Measurements from ENCODE around the gene IFNAR1. TPM values are rescaled to one million over a fixed set of nuclear protein-coding genes. Genes with fewer than 3 reads are reported as not detected.
A peak's percentile ranks its signal among the peaks of the same experiment; 100 is the strongest.
"Not testable (repeated sequence)": the region's sequence is repeated elsewhere in the genome, so short reads cannot be mapped to it uniquely, and the experiment has no call there.

IFNAR1 gene
- total and polyA plus RNA-seq, 2 experiments from 2014 or later = 24.0 to 65.1 TPM

- WGBS, 2 experiments (ENCODE audit: low coverage in 1 of 2, low lambda C conversion rate in 2 of 2, missing lambda C conversion rate in 2 of 2) = 75 to 77% methylated on average over 14 of the region's 14 CpGs
- no peaks in the 10 kb centered on the region for H3K9me3 ChIP-seq (ENCODE audit: low read depth)
- H2AFZ ChIP-seq = no peak overlapping the region
- no peak overlapping the region for H3K9ac ChIP-seq
- in situ Hi-C loops (cut with MboI) = no loop called here
- H3K36me3 ChIP-seq (ENCODE audit: low read depth) = no peaks in the 10 kb centered on the region
- H3K27ac ChIP-seq = no peak overlapping the region
- no peak overlapping the region for H3K4me2 ChIP-seq (ENCODE audit: unreplicated experiment)
- TF ChIP-seq EZH2phosphoT487 (IDR thresholded peaks at IDR 0.05; ENCODE audit: insufficient read depth, low read depth) (no peak), EZH2 (IDR thresholded peaks at IDR 0.05; ENCODE audit: insufficient read depth, poor library complexity, severe bottlenecking) (no peak)
- 0 out of 2 replicates have a peak, but pooled peaks cover 3% of the 10 kb centered on the region for H3K27me3 ChIP-seq (replicated peaks; ENCODE audit: insufficient read depth)
- no peaks in the 10 kb centered on the region for H3K9me2 ChIP-seq (ENCODE audit: insufficient read depth)
- DNase-seq = no peak
- no peaks in the 10 kb centered on the region for H3F3A ChIP-seq (ENCODE audit: insufficient read depth)
- no peaks in the 10 kb centered on the region for H3K4me1 ChIP-seq (ENCODE audit: insufficient read depth)
- H3K4me3 ChIP-seq = no peak overlapping the region
- no peaks in the 10 kb centered on the region for H4K20me1 ChIP-seq (ENCODE audit: insufficient read depth)
- H3K79me2 ChIP-seq (ENCODE audit: insufficient read depth) = no peaks in the 10 kb centered on the region
Measured at GRCh38 chr21:33317786-33318486, 6.8 kb upstream of the IFNAR1 start.

DNA sequence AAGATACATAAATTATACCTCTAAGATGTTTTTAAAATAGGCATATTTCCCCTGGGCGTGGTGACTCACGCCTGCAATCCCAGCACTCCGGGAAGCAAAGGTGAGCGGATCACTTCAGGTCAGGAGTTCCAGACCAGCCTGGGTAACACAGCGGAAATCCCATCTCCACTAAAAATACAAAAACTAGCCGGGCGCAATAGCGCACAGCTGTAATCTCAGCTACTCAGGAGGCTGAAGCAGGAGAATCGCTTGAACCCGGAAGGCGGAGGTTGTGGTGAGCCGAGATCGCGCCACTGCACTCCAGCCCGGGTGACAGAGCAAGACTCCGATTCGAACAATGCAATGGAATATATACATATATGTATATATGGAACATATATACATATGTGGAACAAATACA lies 3.8 kb upstream of the IFNAR1 start:
- H3K4me1 ChIP-seq (ENCODE audit: insufficient read depth); H4K20me1 ChIP-seq (ENCODE audit: insufficient read depth); H3K9ac ChIP-seq; H3K27me3 ChIP-seq (replicated peaks; ENCODE audit: insufficient read depth); H3K9me2 ChIP-seq (ENCODE audit: insufficient read depth); H3K36me3 ChIP-seq (ENCODE audit: low read depth); H3K4me3 ChIP-seq; H3K4me2 ChIP-seq (ENCODE audit: unreplicated experiment); H3K27ac ChIP-seq; H3K79me2 ChIP-seq (ENCODE audit: insufficient read depth); H2AFZ ChIP-seq; in situ Hi-C loops (cut with MboI); H3F3A ChIP-seq (ENCODE audit: insufficient read depth); H3K9me3 ChIP-seq (ENCODE audit: low read depth): not testable (repeated sequence)
- 82 to 84% methylated on average over 17 of the region's 17 CpGs for WGBS, 2 experiments (ENCODE audit: low coverage in 1 of 2, low lambda C conversion rate in 2 of 2, missing lambda C conversion rate in 2 of 2)
- DNase-seq = peak; percentile 33

GRCh38 chr21:33323610-33324009 lies 1.2 kb upstream of the IFNAR1 start:
- Histone ChIP-seq H3K79me2 (ENCODE audit: insufficient read depth) (peaks cover 32% of the 10 kb centered on the region), H3K4me2 (ENCODE audit: unreplicated experiment) (peak overlapping the region; percentile 94), H3K9ac (peak overlapping the region; percentile 95; the same call in 1 of the 2 replicates), H3K4me3 (peak overlapping the region; percentile 97), H3K4me1 (ENCODE audit: insufficient read depth) (peaks cover 11% of the 10 kb centered on the region)
- H3K9me2 ChIP-seq (ENCODE audit: insufficient read depth); H3K9me3 ChIP-seq (ENCODE audit: low read depth); H3K36me3 ChIP-seq (ENCODE audit: low read depth); H3F3A ChIP-seq (ENCODE audit: insufficient read depth); in situ Hi-C loops (cut with MboI); H3K27ac ChIP-seq; H4K20me1 ChIP-seq (ENCODE audit: insufficient read depth); H3K27me3 ChIP-seq (replicated peaks; ENCODE audit: insufficient read depth); DNase-seq; H2AFZ ChIP-seq: not testable (repeated sequence)

DNA sequence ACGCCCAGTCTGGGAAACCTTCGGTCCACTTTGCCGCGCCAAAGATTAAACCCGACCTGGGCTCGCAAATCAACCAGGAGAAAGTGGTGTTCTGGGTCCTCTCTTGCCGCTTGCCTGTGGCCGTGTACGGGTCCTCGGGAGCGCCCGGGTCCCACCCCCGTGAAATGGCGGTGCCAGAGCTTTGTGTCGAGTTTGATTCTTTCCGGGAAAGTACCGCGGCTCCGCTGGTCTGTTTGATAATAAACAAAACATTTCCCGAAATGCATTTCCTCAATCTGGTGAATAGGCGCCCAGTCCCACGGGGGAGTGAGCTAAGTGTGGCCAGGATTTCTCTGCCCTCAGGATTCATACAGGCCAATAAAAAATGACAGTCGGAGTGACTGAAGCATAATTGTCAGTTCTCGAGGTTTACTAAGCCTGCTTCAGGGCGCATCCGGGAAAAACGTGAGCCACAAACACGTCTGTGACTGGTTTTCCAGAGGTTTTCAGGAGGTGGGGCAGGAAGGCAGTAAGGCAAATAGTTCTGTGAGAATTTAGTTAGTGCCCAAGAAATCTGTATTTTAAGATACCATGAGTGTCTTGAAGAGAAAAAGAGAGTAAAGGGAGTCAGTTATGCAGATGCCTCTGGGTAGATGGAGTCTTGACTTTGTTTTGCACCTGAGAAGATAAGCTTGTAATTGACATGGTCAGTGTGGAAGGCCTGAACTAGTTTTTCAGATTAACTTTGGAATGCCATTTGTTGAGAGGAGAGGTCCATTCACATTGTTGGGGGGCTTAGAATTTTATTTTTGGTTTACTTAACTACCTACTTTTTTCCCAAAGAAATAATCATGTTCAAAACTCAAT lies 675 bp downstream of the IFNAR1 start:
- Histone ChIP-seq H3K4me3 (peak overlapping the region; percentile 97), H3K4me2 (ENCODE audit: unreplicated experiment) (peak overlapping the region; percentile 87), H2AFZ (peak overlapping the region; percentile 92), H3K9ac (peak overlapping the region; percentile 95), H3K27ac (peak overlapping the region; percentile 91), H3K27me3 (replicated peaks; ENCODE audit: insufficient read depth) (no peaks in the 10 kb centered on the region), H3K9me2 (ENCODE audit: insufficient read depth) (no peaks in the 10 kb centered on the region), H3K36me3 (ENCODE audit: low read depth) (no peaks in the 10 kb centered on the region), H3K9me3 (ENCODE audit: low read depth) (no peaks in the 10 kb centered on the region), H3K4me1 (ENCODE audit: insufficient read depth) (peaks cover 11% of the 10 kb centered on the region), H3F3A (ENCODE audit: insufficient read depth) (no peaks in the 10 kb centered on the region), H3K79me2 (ENCODE audit: insufficient read depth) (peaks cover 51% of the 10 kb centered on the region), H4K20me1 (ENCODE audit: insufficient read depth) (no peaks in the 10 kb centered on the region)
- in situ Hi-C loops (cut with MboI) = no loop called here
- TF ChIP-seq EZH2phosphoT487 (IDR thresholded peaks at IDR 0.05; ENCODE audit: insufficient read depth, low read depth) = no peak
- no peak for TF ChIP-seq EZH2 (IDR thresholded peaks at IDR 0.05; ENCODE audit: insufficient read depth, poor library complexity, severe bottlenecking)
- WGBS, 2 experiments (ENCODE audit: low coverage in 1 of 2, low lambda C conversion rate in 2 of 2, missing lambda C conversion rate in 2 of 2) = 0% methylated on average over 25 to 28 of the region's 28 CpGs
- DNase-seq = peak; percentile 90
